Activated CD4-positive, alpha-beta T cell treated with anti-CD3 and anti-CD28 coated beads, Interleukin-2, amount 10 ng/mL, durations not matched to agents 7 days and 5 days (primary cell): Measurements from ENCODE around the gene PHF20. TPM values are rescaled to one million over a fixed set of nuclear protein-coding genes. Genes with fewer than 3 reads are reported as not detected.
"Not testable (repeated sequence)": the region's sequence is repeated elsewhere in the genome, so short reads cannot be mapped to it uniquely, and the experiment has no call there.

Experiments
- CTCF ChIA-PET: fragments of 350-600 bp; sonication (Branson Sonifier 250); formaldehyde crosslinking; loops from one replicate; lab custom pipeline; 2021; ENCODE audit warnings: antibody characterized with exemption; lab: Charles Lee
- POLR2A ChIA-PET: fragments of 350-600 bp; sonication (Branson Sonifier 250); formaldehyde crosslinking; loops from one replicate; lab custom pipeline; 2021; ENCODE audit warnings: antibody characterized with exemption; lab: Charles Lee
- DNase-seq: peaks from one replicate; pipeline ENCODE4 v3.0.0-alpha.2; 2020
- H3K27ac Mint-ChIP-seq: one replicate; pipeline ENCODE4 v1.8.0; 2021; ENCODE audit warnings: mild to moderate bottlenecking, moderate library complexity, mixed read lengths
- H3K27me3 Mint-ChIP-seq: one replicate; pipeline ENCODE4 v1.8.0; 2021; ENCODE audit warnings: mixed read lengths
- H3K36me3 Mint-ChIP-seq: one replicate; pipeline ENCODE4 v1.8.0; 2021; ENCODE audit warnings: low read depth, mixed read lengths
- H3K4me1 Mint-ChIP-seq: one replicate; pipeline ENCODE4 v1.8.0; 2021; ENCODE audit warnings: mixed read lengths
- H3K4me3 Mint-ChIP-seq: one replicate; pipeline ENCODE4 v1.8.0; 2021; ENCODE audit warnings: mild to moderate bottlenecking, moderate library complexity, mixed read lengths
- H3K9me3 Mint-ChIP-seq: one replicate; pipeline ENCODE4 v1.8.0; 2021; ENCODE audit warnings: mixed read lengths
- total RNA-seq, 2 experiments: library from RNA; stranded (reverse); gene quantifications; one replicate each; pipeline ENCODE4 v1.2.3, GENCODE V29; 2021

The PHF20 gene
- total RNA-seq, 2 experiments from 2014 or later: 47.8 to 49.0 TPM

- H3K4me3 Mint-ChIP-seq: peak overlapping the region; percentile 91
- DNase-seq: peak; percentile 32
- peaks cover 35% of the 10 kb centered on the region for H3K36me3 Mint-ChIP-seq
- CTCF ChIA-PET: interaction anchor here (0.6 to 4.0 kb wide), 16 partner anchors 8 to 211 kb away, joined by 3 to 25 read pairs (median 4); partner anchors contain the start of genes PHF20 and SCAND1
- H3K27ac Mint-ChIP-seq: peak overlapping the region; percentile 100
- POLR2A ChIA-PET: interaction anchor here (0.6 to 3.0 kb wide), 10 partner anchors 26 to 459 kb away, joined by 3 to 32 read pairs (median 4); partner anchors contain the start of genes PHF20, SCAND1 and SPAG4
- H3K9me3 Mint-ChIP-seq: no peaks in the 10 kb centered on the region
- no peaks in the 10 kb centered on the region for H3K27me3 Mint-ChIP-seq
- peaks cover 39% of the 10 kb centered on the region for H3K4me1 Mint-ChIP-seq
Measured at GRCh38 chr20:35742741-35743523, 28.9 kb upstream of the PHF20 start.

DNA sequence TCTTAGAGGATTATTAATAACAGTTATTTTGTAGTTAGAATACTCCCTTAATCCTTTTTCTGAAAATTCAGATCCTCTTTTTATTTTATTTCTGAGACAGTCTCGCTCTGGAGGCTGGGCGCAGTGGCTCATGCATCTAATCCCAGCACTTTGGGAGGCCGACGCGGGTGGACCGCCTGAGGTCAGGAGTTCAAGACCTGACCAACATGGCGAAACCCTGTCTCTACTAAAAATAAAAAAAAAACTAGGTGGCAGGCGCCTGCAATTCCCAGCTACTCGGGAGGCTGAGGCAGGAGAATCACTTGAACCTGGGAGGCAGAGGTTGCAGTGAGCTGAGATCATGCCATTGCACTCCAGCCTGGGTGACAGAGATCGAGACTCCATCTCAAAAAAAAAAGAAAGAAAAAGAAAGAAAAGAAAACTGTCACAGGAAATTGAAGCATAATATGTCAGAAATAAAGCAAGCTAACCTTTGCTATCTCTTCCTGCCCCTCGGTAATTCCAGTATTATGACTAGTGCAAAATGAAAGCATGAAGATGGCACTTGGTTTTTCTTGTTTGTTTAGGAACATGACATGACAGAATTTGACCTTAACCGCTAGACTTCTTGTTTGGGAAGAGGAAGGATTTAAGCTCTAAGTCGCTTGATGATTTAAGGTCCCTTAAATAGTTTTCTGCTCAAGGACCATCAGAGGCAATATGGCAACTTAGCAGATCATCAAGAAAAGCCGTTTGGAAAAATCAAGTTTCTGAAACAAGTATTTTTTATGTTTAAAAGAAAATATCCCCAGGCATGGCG lies 27.9 kb upstream of the PHF20 start:
- peaks cover 26% of the 10 kb centered on the region for H3K36me3 Mint-ChIP-seq
- H3K27ac Mint-ChIP-seq: peak overlapping the region; percentile 100
- DNase-seq: no peak
- H3K4me3 Mint-ChIP-seq: peak overlapping the region; percentile 91
- POLR2A ChIA-PET: interaction anchor here (0.6 to 3.0 kb wide), 7 partner anchors 25 to 210 kb away, joined by 3 to 32 read pairs (median 5); partner anchors contain the start of genes PHF20 and SPAG4
- no peaks in the 10 kb centered on the region for H3K27me3 Mint-ChIP-seq
- H3K9me3 Mint-ChIP-seq: no peaks in the 10 kb centered on the region
- H3K4me1 Mint-ChIP-seq: peaks cover 29% of the 10 kb centered on the region
- CTCF ChIA-PET: interaction anchor here (0.9 to 4.0 kb wide), 7 partner anchors 14 to 210 kb away, joined by 3 to 25 read pairs (median 5); partner anchors contain the start of genes PHF20 and SCAND1

GRCh38 chr20:35744492-35744841 lies 27.3 kb upstream of the PHF20 start:
- CTCF ChIA-PET: interaction anchor here (0.9 to 4.0 kb wide), 4 partner anchors 14 to 78 kb away, joined by 3 to 17 read pairs (median 4); no protein-coding TSS in a partner anchor
- peaks cover 26% of the 10 kb centered on the region for H3K4me1 Mint-ChIP-seq

DNA sequence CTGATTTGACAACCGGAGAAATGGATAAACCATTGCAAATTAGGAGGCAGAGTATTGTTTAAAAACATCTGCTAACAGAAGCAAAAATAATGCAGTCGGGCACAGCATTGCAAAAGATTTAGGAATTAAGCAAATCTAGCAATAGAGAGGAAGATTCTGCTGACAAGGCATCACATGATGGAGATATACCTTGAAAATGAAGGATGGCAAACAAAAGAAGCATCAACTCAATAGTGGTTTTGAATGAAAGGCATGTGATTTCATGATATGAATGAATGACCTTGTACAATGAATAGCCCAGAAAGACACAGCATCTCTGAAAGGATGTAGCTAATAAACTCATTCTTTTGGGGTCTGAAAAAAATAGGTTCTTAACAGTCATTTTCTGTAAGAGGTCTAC lies 21.2 kb upstream of the PHF20 start:
- Mint-ChIP-seq H3K36me3 (no peaks in the 10 kb centered on the region), H3K27ac (no peak overlapping the region), H3K27me3 (peaks cover 6% of the 10 kb centered on the region), H3K4me1 (peaks cover 2% of the 10 kb centered on the region), H3K4me3 (no peak overlapping the region), H3K9me3 (no peaks in the 10 kb centered on the region)
- POLR2A ChIA-PET: no interaction called here
- DNase-seq: no peak
- CTCF ChIA-PET: interaction anchor here (1.3 kb wide), 2 partner anchors 8 to 21 kb away, joined by 3 to 6 read pairs; partner anchors contain the start of gene RBM39

More at GRCh38 chr20:35744492-35744841, 27.3 kb upstream of the PHF20 start:
- H3K36me3 Mint-ChIP-seq: peaks cover 22% of the 10 kb centered on the region
- H3K4me3 Mint-ChIP-seq: peak overlapping the region; percentile 91
- DNase-seq, H3K27me3 Mint-ChIP-seq, H3K9me3 Mint-ChIP-seq: not testable (repeated sequence)
- peak overlapping the region; percentile 100 for H3K27ac Mint-ChIP-seq
- POLR2A ChIA-PET: interaction anchor here (0.6 to 3.0 kb wide), 3 partner anchors 27 to 149 kb away, joined by 3 to 32 read pairs (median 6); partner anchors contain the start of gene PHF20

- CTCF ChIA-PET: interaction anchor here (0.6 kb wide), 2 partner anchors 995 to 1538 kb away, joined by 3 to 6 read pairs; no protein-coding TSS in a partner anchor
- Mint-ChIP-seq H3K4me1 (peaks cover 2% of the 10 kb centered on the region), H3K27me3 (peaks cover 3% of the 10 kb centered on the region), H3K9me3 (no peaks in the 10 kb centered on the region), H3K27ac (no peak overlapping the region), H3K36me3 (no peaks in the 10 kb centered on the region), H3K4me3 (no peak overlapping the region)
- POLR2A ChIA-PET: no interaction called here
- no peak for DNase-seq
Measured at GRCh38 chr20:35756404-35756803, 15.4 kb upstream of the PHF20 start.

DNA sequence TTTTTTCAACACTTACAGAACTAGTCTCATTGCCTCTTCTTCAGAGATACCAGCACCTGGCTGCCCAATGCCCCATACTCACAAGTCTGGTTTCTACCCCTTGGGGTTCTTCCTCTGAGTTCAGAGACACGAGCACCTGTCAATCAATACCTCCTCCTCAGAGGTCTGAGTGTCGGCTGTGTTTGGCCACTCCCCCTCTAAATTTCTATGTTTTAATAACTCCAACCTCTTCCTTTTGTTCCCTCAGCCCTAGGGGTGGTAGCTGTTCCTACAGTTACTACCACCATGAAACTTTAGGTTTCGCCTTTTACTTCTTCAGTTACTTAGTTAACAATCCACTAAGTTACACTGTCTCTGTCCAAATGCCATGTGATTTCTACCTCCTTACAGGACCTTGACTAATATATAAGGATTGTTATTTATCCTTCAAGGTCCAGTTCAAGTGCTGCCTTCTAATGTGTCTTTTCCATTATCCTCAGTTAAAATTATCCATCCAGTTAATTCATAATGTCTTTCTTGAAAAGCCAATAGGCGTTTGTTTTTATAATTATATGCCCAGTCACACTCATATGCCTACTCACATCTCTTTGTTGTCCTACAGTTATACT lies 14.6 kb upstream of the PHF20 start:
- no peak overlapping the region for H3K27ac Mint-ChIP-seq
- CTCF ChIA-PET: interaction anchor here (1.0 kb wide), 1 partner anchor 14 kb away, joined by 3 read pairs; the partner anchor contains the start of gene PHF20
- no peaks in the 10 kb centered on the region for H3K9me3 Mint-ChIP-seq
- peaks cover 2% of the 10 kb centered on the region for H3K4me1 Mint-ChIP-seq
- DNase-seq: no peak
- H3K27me3 Mint-ChIP-seq: peaks cover 3% of the 10 kb centered on the region
- H3K4me3 Mint-ChIP-seq: no peak overlapping the region
- POLR2A ChIA-PET: no interaction called here
- H3K36me3 Mint-ChIP-seq: no peaks in the 10 kb centered on the region

DNA sequence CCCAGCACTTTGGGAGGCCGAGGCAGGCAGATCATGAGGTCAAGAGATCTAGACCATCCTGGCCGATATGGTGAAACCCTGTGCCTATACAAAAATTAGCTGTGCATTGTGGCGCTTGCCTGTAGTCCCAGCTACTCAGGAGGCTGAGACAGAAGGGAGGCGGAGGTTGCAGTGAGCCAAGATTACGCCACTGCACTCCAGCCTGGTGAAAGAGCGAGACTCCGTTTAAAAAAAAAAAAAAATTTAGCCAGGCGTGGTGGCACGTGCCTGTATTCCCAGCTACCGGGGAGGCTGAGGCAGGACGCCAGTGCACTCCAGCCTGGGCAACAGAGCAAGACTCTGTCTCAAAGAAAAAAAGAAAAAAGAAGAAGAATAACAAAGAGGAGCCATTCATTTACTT lies 10.3 kb upstream of the PHF20 start:
- H3K36me3 Mint-ChIP-seq, H3K9me3 Mint-ChIP-seq, POLR2A ChIA-PET, H3K27me3 Mint-ChIP-seq, H3K27ac Mint-ChIP-seq, DNase-seq, H3K4me3 Mint-ChIP-seq, H3K4me1 Mint-ChIP-seq: not testable (repeated sequence)
- CTCF ChIA-PET: interaction anchor here (0.6 to 0.7 kb wide), 2 partner anchors 18 to 324 kb away, joined by 3 read pairs; no protein-coding TSS in a partner anchor

- no peak overlapping the region for H3K4me3 Mint-ChIP-seq
- H3K4me1 Mint-ChIP-seq: peaks cover 8% of the 10 kb centered on the region
- no peaks in the 10 kb centered on the region for H3K9me3 Mint-ChIP-seq
- H3K36me3 Mint-ChIP-seq: no peaks in the 10 kb centered on the region
- H3K27me3 Mint-ChIP-seq: no peaks in the 10 kb centered on the region
- ChIA-PET POLR2A (no interaction called here), CTCF (interaction anchor here (0.6 to 1.5 kb wide), 3 partner anchors 16 to 1689 kb away, joined by 3 to 5 read pairs (median 3); no protein-coding TSS in a partner anchor)
- DNase-seq: no peak
- H3K27ac Mint-ChIP-seq: no peak overlapping the region
Measured at GRCh38 chr20:35762461-35762860, 9.4 kb upstream of the PHF20 start.

DNA sequence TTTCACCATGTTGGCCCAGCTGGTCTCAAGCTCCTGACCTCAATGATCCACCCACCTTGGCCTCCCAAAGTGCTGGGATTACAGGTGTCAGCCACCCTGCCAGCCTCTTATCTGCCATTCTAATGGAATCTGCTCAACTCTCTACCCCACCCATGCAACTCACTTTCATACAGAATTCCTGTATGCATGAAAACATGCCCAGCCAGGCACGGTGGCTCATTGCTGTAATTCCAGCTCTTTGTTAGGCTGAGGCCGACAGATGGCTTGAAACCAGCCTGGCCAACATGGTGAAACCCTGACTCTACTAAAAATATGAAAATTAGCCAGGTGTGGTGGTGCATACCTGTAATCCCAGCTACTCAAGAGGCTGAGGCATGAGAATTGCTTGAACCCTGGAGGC lies 6.9 kb upstream of the PHF20 start:
- H3K36me3 Mint-ChIP-seq, H3K4me3 Mint-ChIP-seq, POLR2A ChIA-PET, H3K27ac Mint-ChIP-seq, DNase-seq, H3K27me3 Mint-ChIP-seq, H3K9me3 Mint-ChIP-seq: not testable (repeated sequence)
- CTCF ChIA-PET: interaction anchor here (1.6 kb wide), 1 partner anchor 23 kb away, joined by 7 read pairs; the partner anchor contains the start of gene RBM39
- H3K4me1 Mint-ChIP-seq: peaks cover 30% of the 10 kb centered on the region

DNA sequence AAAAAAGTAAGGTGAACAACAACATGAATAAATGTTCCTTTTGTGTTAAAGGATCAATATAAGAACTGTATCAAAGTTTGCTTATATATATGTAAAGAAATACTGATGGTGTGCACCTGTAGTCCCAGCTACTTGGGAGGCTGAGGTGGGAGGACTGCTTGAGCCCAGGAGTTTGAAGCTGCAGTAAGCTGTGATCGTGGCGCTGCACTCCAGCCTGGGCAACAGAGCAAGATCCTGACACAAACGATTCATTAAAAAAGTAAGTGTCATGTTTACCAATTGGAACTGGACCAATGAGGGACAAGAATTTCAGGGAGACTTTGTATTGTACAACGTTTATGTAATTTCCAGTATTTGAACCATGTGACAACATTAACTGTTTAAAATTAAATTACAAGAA lies 5.0 kb upstream of the PHF20 start:
- Mint-ChIP-seq H3K4me3 (no peak overlapping the region), H3K9me3 (peaks cover 7% of the 10 kb centered on the region), H3K27ac (peak overlapping the region; percentile 99), H3K27me3 (no peaks in the 10 kb centered on the region), H3K4me1 (peaks cover 41% of the 10 kb centered on the region), H3K36me3 (peaks cover 8% of the 10 kb centered on the region)
- ChIA-PET POLR2A (no interaction called here), CTCF (no interaction called here)
- no peak for DNase-seq

GRCh38 chr20:35767683-35768481 lies 3.9 kb upstream of the PHF20 start:
- POLR2A ChIA-PET: interaction anchor here (0.5 to 2.8 kb wide), 4 partner anchors 25 to 186 kb away, joined by 3 to 21 read pairs (median 3); partner anchors contain the start of genes RBM39 and SPAG4
- Mint-ChIP-seq H3K36me3 (peaks cover 8% of the 10 kb centered on the region), H3K9me3 (peaks cover 7% of the 10 kb centered on the region), H3K27me3 (no peaks in the 10 kb centered on the region), H3K4me3 (peak overlapping the region; percentile 72), H3K4me1 (peaks cover 42% of the 10 kb centered on the region), H3K27ac (peak overlapping the region; percentile 99)
- CTCF ChIA-PET: interaction anchor here (1.4 to 2.9 kb wide), 2 partner anchors 24 to 187 kb away, joined by 8 to 17 read pairs; partner anchors contain the start of genes RBM39 and SCAND1
- peak; percentile 83 for DNase-seq
